ENCODE measurements around the gene RETREG2. TPM values are rescaled to one million over a fixed set of nuclear protein-coding genes. Genes with fewer than 3 reads are reported as not detected.

Gene RETREG2
- polyA plus RNA-seq, 1 donor from 2014 or later: 156 TPM

GRCh38 chr2:219174801-219175200, 3.3 kb upstream of the RETREG2 start:
- Histone ChIP-seq H3K36me3 (ENCODE audit: insufficient read depth, low read length) (no peaks in the 10 kb centered on the region), H3F3A (ENCODE audit: insufficient read depth, low read length, poor library complexity, severe bottlenecking) (peaks cover 3% of the 10 kb centered on the region), H3K4me3 (ENCODE audit: low read length) (no peak overlapping the region), H3K79me2 (replicated peaks; ENCODE audit: insufficient read depth, low read length) (peaks cover 15% of the 10 kb centered on the region), H3K9me3 (ENCODE audit: low read length) (no peaks in the 10 kb centered on the region), H4K20me1 (ENCODE audit: insufficient read depth) (no peaks in the 10 kb centered on the region), H3K9me2 (ENCODE audit: insufficient read depth, low read length) (no peaks in the 10 kb centered on the region), H2AFZ (ENCODE audit: low read depth, low read length) (no peak overlapping the region), H3K9ac (ENCODE audit: low read length) (no peak overlapping the region), H3K27me3 (ENCODE audit: insufficient read depth, low read depth, low read length) (no peaks in the 10 kb centered on the region), H3K27ac (ENCODE audit: low read length) (no peak overlapping the region), H3K4me2 (ENCODE audit: low read length) (no peak overlapping the region)
- TF ChIP-seq CTCF (IDR thresholded peaks at IDR 0.05; ENCODE audit: poor library complexity, severe bottlenecking) (no peak), EP300 (conservative IDR thresholded peaks at IDR 0.05; ENCODE audit: poor library complexity, severe bottlenecking) (no peak), POLR2AphosphoS5 (IDR thresholded peaks at IDR 0.05) (no peak), MXI1 (conservative IDR thresholded peaks at IDR 0.05; ENCODE audit: poor library complexity, severe bottlenecking) (no peak), RAD21 (conservative IDR thresholded peaks at IDR 0.05) (no peak), EZH2 (IDR thresholded peaks at IDR 0.05; ENCODE audit: borderline replicate concordance, insufficient read depth, low read length, poor library complexity, severe bottlenecking) (no peak), TAF1 (IDR thresholded peaks at IDR 0.05; ENCODE audit: low read depth) (no peak), REST (IDR thresholded peaks at IDR 0.05; ENCODE audit: borderline replicate concordance) (no peak), SMC3 (conservative IDR thresholded peaks at IDR 0.05; ENCODE audit: poor library complexity) (no peak)

- Histone ChIP-seq H4K20me1 (ENCODE audit: insufficient read depth) (no peaks in the 10 kb centered on the region), H3K27me3 (ENCODE audit: insufficient read depth, low read depth, low read length) (no peaks in the 10 kb centered on the region), H3K9ac (ENCODE audit: low read length) (peak overlapping the region; percentile 90), H3K79me2 (replicated peaks; ENCODE audit: insufficient read depth, low read length) (peaks cover 18% of the 10 kb centered on the region), H3K4me2 (ENCODE audit: low read length) (peak overlapping the region; percentile 93), H2AFZ (ENCODE audit: low read depth, low read length) (no peak overlapping the region), H3F3A (ENCODE audit: insufficient read depth, low read length, poor library complexity, severe bottlenecking) (peaks cover 3% of the 10 kb centered on the region), H3K36me3 (ENCODE audit: insufficient read depth, low read length) (peaks cover 5% of the 10 kb centered on the region), H3K4me3 (ENCODE audit: low read length) (peak overlapping the region; percentile 96), H3K27ac (ENCODE audit: low read length) (peak overlapping the region; percentile 81), H3K9me3 (ENCODE audit: low read length) (no peaks in the 10 kb centered on the region), H3K9me2 (ENCODE audit: insufficient read depth, low read length) (no peaks in the 10 kb centered on the region)
- TF ChIP-seq EP300 (conservative IDR thresholded peaks at IDR 0.05; ENCODE audit: poor library complexity, severe bottlenecking) (no peak), REST (IDR thresholded peaks at IDR 0.05; ENCODE audit: borderline replicate concordance) (no peak), SMC3 (conservative IDR thresholded peaks at IDR 0.05; ENCODE audit: poor library complexity) (no peak), RAD21 (conservative IDR thresholded peaks at IDR 0.05) (no peak), CTCF (IDR thresholded peaks at IDR 0.05; ENCODE audit: poor library complexity, severe bottlenecking) (no peak)
Measured at GRCh38 chr2:219175486-219175885, 2.6 kb upstream of the RETREG2 start.
